ENCODE data around the gene SPEG.

GRCh38 chr2:219491278-219491963 lies 56.8 kb downstream of the SPEG start:
- TF ChIP-seq EZH2 (IDR thresholded peaks at IDR 0.05) (no peak), POLR2AphosphoS5 (IDR thresholded peaks at IDR 0.05; ENCODE audit: borderline replicate concordance, low read depth, low read length) (no peak), FOXP2 (optimal IDR thresholded peaks at IDR 0.05; ENCODE audit: control extremely low read depth, extremely low read length, insufficient read depth) (no peak)

Measured in SK-N-MC (cell line).